Liver (tissue), 9 donors: ENCODE results near the gene WDR19. TPM values are rescaled to one million over a fixed set of nuclear protein-coding genes. Genes with fewer than 3 reads are reported as not detected.

Source experiments
- DNase-seq: peaks from one replicate; pipeline ENCODE4 v3.0.0-alpha.2; 2017; ENCODE audit warnings: low spot score
- H3K27ac ChIP-seq, 2 donors: one replicate each; pipeline ENCODE4 v1.7.0; 2013; ENCODE audit warnings: inconsistent platforms in 2 of 2, low read length in 2 of 2, control low read depth in 1 of 2, low read depth in 1 of 2, mild to moderate bottlenecking in 1 of 2
- H3K27me3 ChIP-seq, 4 donors: one replicate each; pipeline versions ENCODE4 v1.6.1 to v1.7.0; 2013; ENCODE audit warnings: low read length in 3 of 4, inconsistent platforms in 1 of 4, mild to moderate bottlenecking in 1 of 4, moderate library complexity in 1 of 4; ENCODE audit not compliant: control insufficient read depth in 4 of 4, insufficient read depth in 4 of 4
- H3K36me3 ChIP-seq, 4 donors: one replicate each; pipeline versions ENCODE4 v1.6.1 to v1.7.0; 2013; ENCODE audit warnings: low read length in 3 of 4, mild to moderate bottlenecking in 3 of 4, low read depth in 1 of 4, moderate library complexity in 1 of 4; ENCODE audit not compliant: control insufficient read depth in 4 of 4, insufficient read depth in 3 of 4
- H3K4me1 ChIP-seq, 4 donors: one replicate each; pipeline versions ENCODE4 v1.6.1 to v1.7.0; 2013; ENCODE audit warnings: low read length in 3 of 4, mild to moderate bottlenecking in 3 of 4, moderate library complexity in 1 of 4; ENCODE audit not compliant: control insufficient read depth in 4 of 4, insufficient read depth in 4 of 4
- H3K4me3 ChIP-seq, 3 donors: one replicate each; pipeline versions ENCODE4 v1.6.1 to v1.7.0; 2013; ENCODE audit warnings: low read length in 3 of 3, control low read depth in 1 of 3, low read depth in 1 of 3, mild to moderate bottlenecking in 1 of 3
- H3K9ac ChIP-seq, 2 donors: one replicate each; pipeline ENCODE4 v1.7.0; 2013; ENCODE audit warnings: low read length in 2 of 2, mild to moderate bottlenecking in 2 of 2, moderate library complexity in 2 of 2, control low read depth in 1 of 2, low read depth in 1 of 2
- H3K9me3 ChIP-seq, 4 donors: one replicate each; pipeline versions ENCODE4 v1.6.1 to v1.7.0; 2013; ENCODE audit warnings: low read length in 3 of 4; ENCODE audit not compliant: control insufficient read depth in 4 of 4
- CTCF ChIP-seq: fragments of 150-350 bp; IDR thresholded peaks from 2 replicates; pipeline ENCODE4 v1.5.1; 2017; ENCODE audit warnings: improper control_type of control experiment, low read depth, low read length; ENCODE audit not compliant: missing input control
- EGR1 ChIP-seq, 2 donors: IDR thresholded peaks; 2 replicates each; pipeline ENCODE4 v1.6.1; 2016 to 2018; ENCODE audit warnings: antibody characterized with exemption in 2 of 2, low read depth in 2 of 2
- FOXA2 ChIP-seq: IDR thresholded peaks from 2 replicates; pipeline ENCODE4 v1.6.1; 2016; ENCODE audit warnings: antibody characterized with exemption
- HNF4A ChIP-seq, 2 donors: conservative IDR thresholded peaks; 2 replicates each; pipeline ENCODE4 v1.6.1; 2016; ENCODE audit warnings: antibody characterized with exemption in 2 of 2, mild to moderate bottlenecking in 2 of 2
- HNF4G ChIP-seq: IDR thresholded peaks from 2 replicates; pipeline ENCODE4 v1.6.1; 2016; ENCODE audit warnings: antibody characterized with exemption
- JUND ChIP-seq, 2 donors: IDR thresholded peaks; 2 replicates each; pipeline ENCODE4 v1.6.1; 2016; ENCODE audit warnings: antibody characterized with exemption in 2 of 2
- RXRA ChIP-seq, 2 donors: IDR thresholded peaks; 2 replicates each; pipeline ENCODE4 v1.6.1; 2017 to 2018; ENCODE audit warnings: antibody characterized with exemption in 2 of 2, mild to moderate bottlenecking in 1 of 2
- SP1 ChIP-seq: IDR thresholded peaks from 2 replicates; pipeline ENCODE4 v1.6.1; 2018; ENCODE audit warnings: antibody characterized with exemption, mild to moderate bottlenecking
- TAF1 ChIP-seq: conservative IDR thresholded peaks from 2 replicates; pipeline ENCODE4 v1.6.1; 2016; ENCODE audit warnings: antibody characterized with exemption, mild to moderate bottlenecking
- YY1 ChIP-seq: IDR thresholded peaks from 2 replicates; pipeline ENCODE4 v1.6.1; 2016; ENCODE audit warnings: antibody characterized with exemption, mild to moderate bottlenecking
- WGBS: extraction: QIAGEN DNeasy Blood & Tissue Kit; methylation state at CpG from one replicate; pipeline ENCODE4 v1.1.7; 2013; 5-methylcytosine and 5-hydroxymethylcytosine counted together
- polyA plus RNA-seq, 2 donors: library from polyadenylated mRNA; stranded (reverse) in 1 of 2; unstranded in 1 of 2; fragments of 200-250 nt in 1 of 2; fragments of >200 nt in 1 of 2; fragmentation: Nextera tagmentation in 1 of 2; extraction: Ambion mirVana in 1 of 2; gene quantifications; one replicate each; pipeline versions ENCODE4 v1.2.1 to v1.2.3, GENCODE V29; 2013 to 2015
- total RNA-seq, 2 donors: library from RNA; depleted of rRNA; stranded (reverse); fragments of >200 nt; gene quantifications; one replicate each; pipeline ENCODE4 v1.2.3, GENCODE V29; 2014
- TF ChIP-seq, protein P1 (sequence below): IDR thresholded peaks from 2 replicates; pipeline ENCODE4 v1.6.1; 2016; ENCODE audit warnings: antibody characterized with exemption, mild to moderate bottlenecking
- donor health status: healthy.
- donor health status: healthy.
- donor health status: healthy.
- donor health status: healthy.
- donor health status: healthy.

WDR19 gene
- total and polyA plus RNA-seq, 4 donors = 9.5 to 34.3 (median 17.7) TPM

DNA sequence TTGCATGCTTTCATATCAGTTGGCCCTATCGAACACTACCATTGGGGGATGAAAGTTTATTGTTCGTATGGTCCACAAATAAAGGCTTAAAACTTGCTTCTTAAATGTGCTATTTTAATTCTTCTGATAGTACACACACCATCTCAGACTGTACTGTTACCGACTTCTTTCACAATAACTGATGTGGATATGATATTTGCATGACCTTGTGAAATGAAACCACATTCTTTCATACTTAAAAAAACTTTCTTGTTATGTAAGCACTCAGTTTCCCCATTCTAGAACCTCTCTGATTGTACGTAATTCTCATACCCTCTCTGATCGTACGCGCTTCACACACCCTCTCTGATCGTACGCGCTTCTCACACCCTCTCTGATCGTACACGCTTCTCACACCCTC lies 12.0 kb upstream of the WDR19 start:
- no peak overlapping the region for H3K27ac ChIP-seq
- DNase-seq = no peak
- H3K27me3 ChIP-seq = no peaks in the 10 kb centered on the region
- no peak for TF ChIP-seq HNF4A (conservative IDR thresholded peaks at IDR 0.05)
- TF ChIP-seq YY1 = no peak
- no peak for TF ChIP-seq EGR1 (IDR thresholded peaks at IDR 0.05; ENCODE audit: low read depth in 2 of 2)
- TF ChIP-seq HNF4G = no peak
- TF ChIP-seq TAF1 = no peak
- TF ChIP-seq SP1 = no peak
- TF ChIP-seq, protein P1, sequence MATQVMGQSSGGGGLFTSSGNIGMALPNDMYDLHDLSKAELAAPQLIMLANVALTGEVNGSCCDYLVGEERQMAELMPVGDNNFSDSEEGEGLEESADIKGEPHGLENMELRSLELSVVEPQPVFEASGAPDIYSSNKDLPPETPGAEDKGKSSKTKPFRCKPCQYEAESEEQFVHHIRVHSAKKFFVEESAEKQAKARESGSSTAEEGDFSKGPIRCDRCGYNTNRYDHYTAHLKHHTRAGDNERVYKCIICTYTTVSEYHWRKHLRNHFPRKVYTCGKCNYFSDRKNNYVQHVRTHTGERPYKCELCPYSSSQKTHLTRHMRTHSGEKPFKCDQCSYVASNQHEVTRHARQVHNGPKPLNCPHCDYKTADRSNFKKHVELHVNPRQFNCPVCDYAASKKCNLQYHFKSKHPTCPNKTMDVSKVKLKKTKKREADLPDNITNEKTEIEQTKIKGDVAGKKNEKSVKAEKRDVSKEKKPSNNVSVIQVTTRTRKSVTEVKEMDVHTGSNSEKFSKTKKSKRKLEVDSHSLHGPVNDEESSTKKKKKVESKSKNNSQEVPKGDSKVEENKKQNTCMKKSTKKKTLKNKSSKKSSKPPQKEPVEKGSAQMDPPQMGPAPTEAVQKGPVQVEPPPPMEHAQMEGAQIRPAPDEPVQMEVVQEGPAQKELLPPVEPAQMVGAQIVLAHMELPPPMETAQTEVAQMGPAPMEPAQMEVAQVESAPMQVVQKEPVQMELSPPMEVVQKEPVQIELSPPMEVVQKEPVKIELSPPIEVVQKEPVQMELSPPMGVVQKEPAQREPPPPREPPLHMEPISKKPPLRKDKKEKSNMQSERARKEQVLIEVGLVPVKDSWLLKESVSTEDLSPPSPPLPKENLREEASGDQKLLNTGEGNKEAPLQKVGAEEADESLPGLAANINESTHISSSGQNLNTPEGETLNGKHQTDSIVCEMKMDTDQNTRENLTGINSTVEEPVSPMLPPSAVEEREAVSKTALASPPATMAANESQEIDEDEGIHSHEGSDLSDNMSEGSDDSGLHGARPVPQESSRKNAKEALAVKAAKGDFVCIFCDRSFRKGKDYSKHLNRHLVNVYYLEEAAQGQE = no peak
- no peak for TF ChIP-seq RXRA (IDR thresholded peaks at IDR 0.05)
- no peak overlapping the region for H3K9ac ChIP-seq
- H3K4me1 ChIP-seq = no peaks in the 10 kb centered on the region
- H3K4me3 ChIP-seq = no peak overlapping the region
- no peaks in the 10 kb centered on the region for H3K36me3 ChIP-seq
- H3K9me3 ChIP-seq = peaks cover 0 to 1% (median 0%) of the 10 kb centered on the region in 4 donors
- WGBS = 95% methylated on average over 12 of the region's 12 CpGs

GRCh38 chr4:39178706-39179105 lies 3.6 kb upstream of the WDR19 start:
- H3K9me3 ChIP-seq = no peaks in the 10 kb centered on the region
- no peak overlapping the region for H3K9ac ChIP-seq
- TF ChIP-seq JUND (IDR thresholded peaks at IDR 0.05) (no peak), YY1 (no peak), FOXA2 (no peak), CTCF (no peak)
- TF ChIP-seq, protein P1 = no peak
- peaks cover 0 to 12% (median 4%) of the 10 kb centered on the region in 4 donors for H3K4me1 ChIP-seq
- no peaks in the 10 kb centered on the region for H3K36me3 ChIP-seq
- no peak for DNase-seq
- no peaks in the 10 kb centered on the region for H3K27me3 ChIP-seq
- H3K4me3 ChIP-seq = no peak overlapping the region
- no peak overlapping the region for H3K27ac ChIP-seq
